SKM-1 (cell line): ENCODE measurements around the gene SLC12A8.

Source experiments
- DNase-seq: peaks from one replicate; lab custom pipeline; 2025; ENCODE audit not compliant: unreplicated experiment; lab: John Stamatoyannopoulos, UW

SLC12A8 gene

GRCh38 chr3:125140818-125141595 lies 71.5 kb downstream of the SLC12A8 start:
- DNase-seq = no peak

- DNase-seq = no peak
Observed at GRCh38 chr3:125140011-125140817, 72.3 kb downstream of the SLC12A8 start.

DNA sequence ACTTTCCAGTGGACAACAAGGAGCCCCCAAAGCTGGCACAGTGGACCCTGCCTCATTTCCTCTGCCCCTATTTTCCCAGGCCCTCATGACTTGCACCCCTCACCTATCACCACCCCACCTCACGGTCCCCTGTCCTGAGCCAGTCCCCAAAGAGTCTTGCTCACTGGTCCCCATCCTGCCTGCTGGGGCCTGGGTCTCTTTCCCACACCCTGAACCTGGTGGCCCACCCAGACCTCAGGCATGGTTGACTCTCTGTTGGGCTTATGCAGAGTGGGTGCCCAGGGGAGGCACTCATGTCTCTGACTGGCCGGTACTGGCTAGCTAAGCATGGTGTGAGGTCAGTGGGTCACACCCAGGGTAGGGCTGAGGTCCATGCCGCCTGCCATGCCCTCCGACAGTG lies 73.2 kb downstream of the SLC12A8 start:
- no peak for DNase-seq

DNA sequence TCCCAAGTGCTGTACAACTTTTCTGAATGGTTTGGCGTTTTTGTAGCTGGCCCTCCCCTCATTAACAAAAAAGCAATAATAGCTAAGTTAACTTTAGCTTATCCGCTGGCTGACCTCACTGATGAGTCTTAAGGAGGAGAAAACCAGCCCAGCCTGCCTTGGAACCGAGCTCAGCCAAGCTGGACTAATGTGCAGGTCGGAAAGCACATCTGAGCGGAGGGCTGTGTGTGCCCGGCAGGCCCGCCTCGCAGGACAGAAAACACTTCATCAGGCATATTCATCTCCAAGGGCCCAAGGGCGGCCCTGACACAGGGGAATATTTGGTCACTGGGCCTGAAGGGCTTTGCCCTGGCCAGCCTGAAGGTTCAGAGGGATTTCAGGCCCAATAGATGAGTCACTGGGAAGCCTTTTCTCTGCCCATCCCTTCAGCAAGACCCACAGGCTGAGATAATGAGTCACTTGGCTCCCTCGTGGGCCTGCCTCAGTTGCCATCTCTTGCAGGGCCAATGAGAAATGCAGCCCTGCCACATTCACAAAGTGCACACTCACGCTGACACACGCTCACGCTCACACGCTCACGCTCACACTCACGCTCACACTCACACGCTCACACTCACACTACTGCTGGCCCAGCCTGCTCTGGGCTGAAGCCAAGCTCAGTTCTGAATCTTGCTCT lies 75.1 kb downstream of the SLC12A8 start:
- no peak for DNase-seq

DNA sequence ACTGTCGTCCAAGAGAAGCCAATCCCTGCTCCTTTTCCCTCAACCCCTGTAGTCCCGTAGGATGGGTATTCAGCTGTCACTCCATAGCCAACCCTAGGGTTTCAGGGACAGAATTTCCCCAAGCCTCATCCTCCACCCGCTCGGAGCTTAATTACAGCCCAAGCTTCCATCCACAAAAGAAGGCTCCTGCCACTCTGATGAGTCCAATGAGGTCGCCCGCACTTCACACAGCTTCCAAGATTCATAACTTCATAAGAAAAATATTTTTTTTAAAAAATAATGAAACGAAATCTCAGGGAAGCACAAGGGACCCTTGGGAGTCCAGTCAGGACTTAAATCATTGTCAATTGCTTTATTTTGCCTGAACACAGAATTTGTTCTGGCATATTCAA lies 75.6 kb downstream of the SLC12A8 start:
- DNase-seq = no peak

DNA sequence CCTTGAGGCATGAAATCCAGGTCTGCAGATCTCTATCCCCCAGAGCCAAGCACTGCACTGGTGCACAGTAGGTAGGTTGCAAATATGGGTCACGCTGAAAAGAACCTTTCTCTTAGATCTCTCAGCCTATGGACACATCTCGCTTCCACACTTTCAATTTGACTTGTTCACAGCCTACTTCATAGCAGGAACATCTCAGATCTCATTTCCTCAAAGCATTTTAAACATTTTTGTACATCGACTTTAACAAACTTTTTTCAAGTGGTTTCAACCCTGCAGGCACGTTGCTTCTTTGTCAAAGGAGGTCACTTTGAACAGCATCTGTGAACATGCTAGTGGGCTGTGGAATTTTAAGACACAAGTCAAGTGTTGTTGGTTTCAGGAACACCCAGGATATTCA lies 76.0 kb downstream of the SLC12A8 start:
- no peak for DNase-seq

DNA sequence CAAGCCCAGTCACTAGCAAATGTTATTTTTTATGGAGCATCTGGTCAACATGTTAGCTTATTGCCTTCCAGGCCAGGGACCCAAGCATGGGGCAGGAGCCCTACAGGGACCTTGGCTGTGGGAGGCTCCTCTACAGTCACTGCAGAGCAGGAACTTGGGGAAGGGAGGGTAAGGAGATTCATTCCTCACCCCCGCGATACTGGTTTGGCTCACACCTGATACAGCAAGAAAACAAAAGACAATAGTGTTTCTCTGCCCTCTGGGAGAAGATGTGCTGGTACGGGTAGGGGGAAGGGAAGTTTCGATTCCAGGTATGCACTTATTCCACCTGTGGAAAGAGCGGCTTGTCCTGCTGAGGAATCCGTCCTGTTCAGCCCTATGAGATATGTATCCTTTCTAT lies 77.6 kb downstream of the SLC12A8 start:
- no peak for DNase-seq

DNA sequence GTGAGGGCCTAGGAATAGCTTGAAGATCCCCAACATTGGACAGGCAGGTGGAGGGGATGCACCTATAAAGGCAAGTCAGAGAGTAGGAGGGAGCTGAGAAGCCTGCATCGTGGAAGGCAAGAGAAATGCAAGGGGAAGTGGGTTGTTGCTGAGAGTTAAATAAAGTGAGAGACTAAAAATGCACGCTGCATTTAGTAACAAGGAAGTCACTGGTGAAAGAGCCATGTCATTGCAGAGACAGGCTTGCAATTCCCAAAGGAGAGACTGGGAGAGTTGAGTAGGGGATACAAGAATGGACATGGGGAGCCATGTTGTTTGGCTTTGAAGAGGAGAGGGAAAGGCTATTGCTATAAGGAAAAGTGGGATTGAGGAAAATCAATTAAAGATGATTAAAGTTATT lies 79.7 kb downstream of the SLC12A8 start:
- no peak for DNase-seq

DNA sequence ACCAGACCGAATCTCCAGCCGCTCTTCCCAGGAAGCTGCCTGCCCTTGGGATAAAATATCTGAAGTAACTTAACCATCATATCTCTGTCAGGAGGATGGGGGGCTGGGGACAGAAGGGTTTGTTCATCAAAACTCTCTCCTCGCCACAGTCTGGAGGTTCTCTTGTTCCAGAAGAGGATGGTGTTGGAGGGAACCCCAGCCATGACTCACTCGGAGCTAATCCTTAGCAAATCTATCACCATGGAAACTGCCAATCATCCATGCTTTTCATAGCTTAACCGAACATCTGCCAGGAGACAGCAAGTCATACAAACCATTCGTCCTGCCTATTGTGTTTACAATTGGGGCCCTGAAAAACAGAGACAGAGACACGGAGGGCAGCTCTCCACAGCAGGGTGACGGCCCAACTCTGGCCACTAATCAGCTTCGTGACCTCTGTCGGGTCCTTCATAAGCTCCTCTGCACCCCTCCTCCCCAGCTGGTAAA lies 83.0 kb downstream of the SLC12A8 start:
- no peak for DNase-seq

DNA sequence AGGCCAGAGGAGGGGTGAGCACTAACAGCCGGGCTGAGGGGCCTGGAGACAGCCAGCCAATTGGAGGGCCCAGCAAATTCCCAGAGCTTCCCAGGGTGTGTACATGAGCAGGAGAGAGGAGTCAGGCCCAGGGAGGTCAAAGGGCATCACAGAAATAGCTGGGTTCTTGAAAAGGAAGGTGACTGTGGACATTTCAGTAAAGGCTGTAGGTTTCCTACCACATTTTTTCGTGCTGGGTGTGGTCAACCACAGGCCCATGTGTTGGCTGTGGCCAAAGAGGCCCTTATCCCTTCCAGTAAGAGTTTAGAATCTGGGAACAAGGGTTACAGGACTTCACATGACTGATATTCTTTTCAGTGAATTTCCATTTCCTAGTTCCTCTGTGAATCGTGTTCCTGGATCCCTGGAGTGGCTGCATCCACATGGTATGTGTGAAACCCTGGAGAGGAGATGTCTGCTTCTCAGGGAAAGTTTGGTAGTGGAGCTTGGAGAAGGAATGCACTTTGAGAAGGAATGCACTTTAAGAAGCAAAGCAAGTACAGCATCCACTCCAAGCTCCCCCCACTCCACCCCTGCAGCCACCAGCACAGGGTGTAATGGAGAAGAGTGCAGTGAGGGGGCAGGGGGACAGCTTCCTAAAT lies 83.6 kb downstream of the SLC12A8 start:
- no peak for DNase-seq

- DNase-seq = no peak
Observed at GRCh38 chr3:125126323-125126722, 86.2 kb downstream of the SLC12A8 start.

DNA sequence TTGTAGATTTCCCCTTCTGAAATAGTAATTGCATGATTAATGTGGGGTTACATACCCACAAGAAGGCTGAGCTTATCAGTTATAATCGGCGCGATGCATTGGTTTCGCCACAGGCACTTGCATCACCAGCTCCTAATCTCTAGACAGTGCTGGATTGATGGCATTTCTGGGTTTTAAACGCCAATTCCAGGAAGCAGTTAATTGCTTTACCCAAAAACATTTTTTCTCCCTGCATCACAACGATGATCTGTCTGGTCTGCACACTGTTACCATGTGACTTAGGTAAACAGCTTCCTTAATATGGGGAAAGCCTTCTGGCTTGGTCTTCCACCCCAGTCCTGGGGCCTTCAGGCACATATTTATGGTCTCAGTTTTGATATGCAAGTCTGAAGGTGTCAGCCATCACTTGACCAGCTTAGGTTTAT lies 86.7 kb downstream of the SLC12A8 start:
- DNase-seq = no peak

DNA sequence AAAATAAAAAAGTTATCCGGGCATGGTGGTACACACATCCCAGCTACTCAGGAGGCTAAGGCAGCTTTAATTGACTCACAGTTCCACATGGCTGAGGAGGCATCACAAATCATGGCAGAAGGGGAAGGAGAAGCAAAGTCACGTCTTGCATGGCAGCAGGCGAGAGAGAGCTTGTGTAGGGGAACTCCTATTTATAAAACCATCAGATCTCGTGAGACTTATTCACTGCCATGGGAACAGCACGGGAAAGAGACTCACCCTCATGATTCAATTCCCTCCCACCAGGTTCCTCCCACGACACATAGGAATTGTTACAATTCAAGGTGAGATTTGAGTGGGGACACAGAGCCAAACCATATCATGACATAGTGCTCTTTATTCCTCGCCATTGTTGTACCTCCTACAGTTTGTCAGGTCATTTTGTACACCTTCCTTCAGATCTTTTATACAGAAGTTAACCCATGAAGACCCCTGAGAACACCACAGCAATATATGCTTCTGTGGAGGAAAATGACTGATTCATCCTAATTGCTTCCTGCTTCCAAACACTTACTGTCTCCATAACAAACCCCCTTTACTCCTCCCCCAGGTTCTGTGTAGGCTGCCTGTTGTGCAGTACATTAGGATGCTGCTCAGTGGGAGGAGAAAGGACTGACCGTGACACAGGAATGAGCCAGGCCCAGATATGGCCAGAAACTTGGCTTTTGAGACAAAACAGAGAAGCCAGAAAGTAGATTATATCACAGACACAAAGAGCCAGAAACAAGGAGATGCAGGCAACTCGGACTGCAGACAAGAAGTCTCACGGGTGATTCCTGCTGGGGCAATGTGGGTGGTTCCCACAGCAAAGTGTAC lies 88.9 kb downstream of the SLC12A8 start:
- no peak for DNase-seq

DNA sequence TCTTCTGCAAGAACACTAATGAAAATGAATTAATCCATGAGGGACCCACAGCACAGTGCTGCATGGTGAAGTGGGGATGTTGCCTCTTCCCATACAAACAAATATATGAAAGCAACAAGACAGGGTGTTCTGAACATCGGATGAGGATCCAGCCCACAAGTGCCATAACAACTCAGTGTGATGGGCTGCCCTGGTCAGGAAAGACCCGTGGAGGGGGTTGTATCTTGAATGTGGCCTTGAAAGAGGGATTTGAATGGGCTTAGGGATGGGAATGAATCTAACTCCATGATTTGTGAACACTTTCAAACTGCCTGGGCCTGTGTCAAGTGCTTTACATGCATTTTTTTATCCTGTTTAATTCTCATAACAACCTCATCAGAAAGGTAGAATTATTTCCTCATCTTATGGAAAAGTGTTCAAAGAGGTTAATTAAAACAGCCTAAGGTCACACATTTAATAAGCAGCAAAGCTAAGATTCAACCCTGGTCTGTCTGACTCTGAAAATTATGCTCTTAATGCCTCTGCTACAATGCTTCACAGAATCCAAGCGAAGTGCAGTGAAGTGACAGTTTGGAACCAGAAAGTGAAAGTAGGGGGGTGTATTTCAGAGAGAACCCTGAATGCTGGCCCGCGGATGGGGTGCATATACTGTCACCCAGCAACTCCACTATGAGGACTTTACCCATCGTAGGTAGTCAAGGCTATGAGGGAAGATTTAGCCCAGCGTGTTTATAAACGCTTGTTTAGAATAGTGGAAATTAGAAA lies 91.1 kb downstream of the SLC12A8 start:
- DNase-seq = no peak

DNA sequence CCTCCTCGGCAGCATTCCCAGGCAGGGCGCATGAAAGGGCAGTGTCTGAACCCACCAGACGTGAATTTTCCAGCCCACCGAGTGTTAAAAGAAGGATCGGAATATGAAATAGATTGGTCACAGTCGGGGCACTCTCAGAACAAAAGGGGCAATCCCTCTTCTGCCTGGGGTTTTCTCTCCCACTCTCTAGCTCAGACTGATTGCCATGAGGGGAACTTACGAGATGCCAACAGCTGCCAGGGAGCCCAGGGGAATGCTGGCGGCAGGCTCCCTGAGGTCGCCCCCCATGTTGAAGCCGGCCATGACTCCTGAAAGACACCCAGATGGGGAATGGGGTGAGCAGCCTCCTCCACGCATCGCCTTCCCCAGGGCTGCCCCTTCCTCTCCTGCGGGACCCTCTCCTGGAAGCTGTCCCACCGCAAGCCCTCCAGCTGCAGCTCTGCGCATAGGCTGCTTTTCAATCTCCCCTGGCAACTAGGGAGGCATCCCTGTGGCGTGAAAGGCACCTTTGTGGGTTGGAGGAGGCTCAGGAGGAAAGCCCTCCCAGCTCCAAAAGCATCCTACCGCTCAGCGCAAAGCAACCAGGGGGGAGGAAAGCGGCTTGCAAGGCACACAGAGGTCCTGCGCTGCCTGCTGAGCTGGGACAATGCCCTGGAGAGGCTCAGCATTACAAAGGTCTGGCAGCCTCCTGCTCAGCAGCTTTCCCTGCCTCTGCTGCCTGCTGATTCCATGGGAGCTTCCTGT lies 92.0 kb downstream of the SLC12A8 start:
- no peak for DNase-seq

GRCh38 chr3:125119752-125120378 lies 92.7 kb downstream of the SLC12A8 start:
- no peak for DNase-seq

DNA sequence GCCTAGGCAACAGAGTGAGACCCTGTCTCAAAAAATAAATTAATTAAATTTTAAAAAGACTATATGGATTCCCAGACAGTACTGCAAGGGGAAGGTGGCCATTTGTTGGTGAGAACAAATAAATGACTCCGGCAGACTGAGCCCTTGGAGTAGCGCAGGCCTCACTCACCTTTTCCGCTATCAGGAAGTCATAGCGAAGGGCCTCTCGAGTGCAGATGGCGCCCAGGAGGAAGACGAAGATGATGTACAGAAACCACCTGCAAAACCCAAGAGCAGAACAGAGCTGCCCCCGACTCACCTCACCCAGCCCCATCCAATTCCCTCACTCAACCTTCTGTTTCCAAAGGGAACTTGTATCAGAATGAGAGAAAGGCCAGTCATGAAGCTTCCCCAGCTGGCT lies 93.9 kb downstream of the SLC12A8 start:
- DNase-seq = no peak

DNA sequence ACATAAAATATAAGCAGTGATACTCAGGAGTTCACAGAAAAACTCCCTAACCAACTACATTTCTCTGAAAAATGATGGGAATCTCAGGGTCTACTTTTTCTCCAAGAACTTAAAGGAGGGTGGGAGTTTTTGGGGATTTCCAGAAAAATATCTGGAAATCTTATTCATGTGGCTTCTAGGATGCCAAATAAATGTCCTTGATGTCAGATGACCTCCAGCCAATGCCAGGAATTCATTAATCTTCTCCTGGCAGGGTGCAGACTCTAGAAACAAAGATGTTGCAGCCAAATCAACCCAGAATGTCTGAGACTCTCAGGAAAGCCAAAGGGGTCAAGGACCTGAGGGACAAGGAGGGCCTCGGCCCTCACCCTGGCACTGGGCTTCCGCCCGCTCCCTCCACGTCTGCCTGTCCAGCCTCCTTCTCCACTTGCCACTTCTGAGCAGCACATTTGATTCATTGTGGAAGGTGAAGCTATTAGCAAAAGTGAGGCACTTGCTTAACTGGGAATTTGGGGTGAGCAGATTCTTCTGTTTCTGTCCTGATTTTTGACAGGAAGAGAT lies 94.8 kb downstream of the SLC12A8 start:
- DNase-seq = no peak
